ENCODE measurements around the gene CHST10.

CHST10 gene

DNA sequence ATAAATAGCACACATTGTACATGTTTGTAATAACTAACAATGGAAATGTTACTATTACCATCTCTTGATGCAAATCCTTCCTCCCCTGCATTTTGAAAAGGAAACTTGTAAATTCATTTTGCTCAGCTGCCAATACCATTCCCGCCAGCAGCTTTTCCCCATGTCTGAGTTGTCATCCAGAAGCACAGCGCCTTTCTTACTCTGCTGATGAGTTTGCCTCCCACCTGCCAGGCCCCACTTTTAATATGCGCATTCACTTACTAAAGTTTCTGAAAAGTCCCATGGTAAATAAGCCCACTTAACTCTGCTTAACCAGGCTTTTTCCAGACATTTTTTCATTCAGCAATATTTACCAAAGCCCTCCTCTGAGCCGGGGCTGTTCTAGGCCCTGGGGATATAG, 3.9 kb downstream of the CHST10 start:
- no peak for DNase-seq

DNA sequence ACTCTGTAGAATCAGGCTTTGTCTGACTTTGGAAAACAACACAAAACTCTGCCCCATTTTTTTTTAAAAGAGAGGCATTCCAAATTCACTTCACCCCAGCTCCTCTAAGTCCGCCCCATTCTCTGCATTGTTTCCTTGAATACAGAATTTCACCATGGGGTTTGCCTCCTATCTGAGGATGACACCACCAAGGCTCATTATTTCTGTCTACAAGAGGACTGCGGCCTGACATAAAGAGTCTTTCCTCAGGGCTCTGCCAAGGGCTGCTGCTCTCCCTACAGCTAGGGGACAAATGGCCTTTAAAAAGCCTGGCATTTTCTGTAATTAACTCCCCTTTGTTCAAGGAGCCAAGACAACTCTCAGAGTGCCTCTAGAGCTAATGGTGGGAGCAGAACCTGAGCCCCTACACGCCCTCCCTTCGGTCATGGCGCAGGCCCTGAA, 4.6 kb downstream of the CHST10 start:
- DNase-seq: no peak

DNA sequence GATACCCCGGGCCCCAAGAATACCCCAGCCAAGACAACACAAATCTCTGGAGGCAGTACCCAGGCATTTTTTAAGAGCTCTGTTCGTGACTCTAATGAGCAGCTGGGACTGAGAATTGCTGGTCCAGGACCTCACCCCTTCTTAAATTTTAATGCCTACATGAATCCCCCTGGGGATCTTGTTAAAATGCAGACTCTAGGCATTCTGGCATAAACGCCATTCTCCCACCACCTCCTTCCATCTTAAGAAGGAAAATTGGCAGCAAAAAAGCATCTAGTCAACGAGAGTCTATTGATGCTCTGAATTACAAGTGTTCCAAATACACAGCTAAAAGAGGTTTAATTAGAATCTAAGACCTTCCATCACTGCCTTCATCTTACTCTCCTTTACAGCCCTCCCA, 5.0 kb downstream of the CHST10 start:
- DNase-seq: no peak

DNA sequence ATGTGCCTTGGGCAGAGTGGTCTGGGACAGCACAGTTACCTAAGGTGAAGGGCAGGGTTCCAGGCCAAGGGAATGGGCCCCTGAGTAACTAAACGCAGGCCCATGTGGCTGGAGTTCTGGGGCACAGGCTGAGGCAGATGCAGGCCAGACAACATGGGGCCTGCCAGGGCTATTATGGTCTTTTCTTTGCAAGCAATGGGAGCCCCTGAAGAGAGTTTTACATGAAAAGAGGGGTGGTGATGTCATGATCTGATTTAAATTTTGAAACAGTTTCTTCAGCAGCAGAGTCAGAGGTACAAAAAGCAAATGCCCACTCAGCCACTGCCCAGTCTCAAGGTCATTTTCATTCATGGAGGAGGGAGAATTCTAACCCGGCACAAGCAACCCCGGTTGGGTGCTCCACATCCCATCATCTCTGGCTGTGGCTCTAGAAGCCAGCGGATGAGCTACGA, 5.6 kb downstream of the CHST10 start:
- no peak for DNase-seq

DNA sequence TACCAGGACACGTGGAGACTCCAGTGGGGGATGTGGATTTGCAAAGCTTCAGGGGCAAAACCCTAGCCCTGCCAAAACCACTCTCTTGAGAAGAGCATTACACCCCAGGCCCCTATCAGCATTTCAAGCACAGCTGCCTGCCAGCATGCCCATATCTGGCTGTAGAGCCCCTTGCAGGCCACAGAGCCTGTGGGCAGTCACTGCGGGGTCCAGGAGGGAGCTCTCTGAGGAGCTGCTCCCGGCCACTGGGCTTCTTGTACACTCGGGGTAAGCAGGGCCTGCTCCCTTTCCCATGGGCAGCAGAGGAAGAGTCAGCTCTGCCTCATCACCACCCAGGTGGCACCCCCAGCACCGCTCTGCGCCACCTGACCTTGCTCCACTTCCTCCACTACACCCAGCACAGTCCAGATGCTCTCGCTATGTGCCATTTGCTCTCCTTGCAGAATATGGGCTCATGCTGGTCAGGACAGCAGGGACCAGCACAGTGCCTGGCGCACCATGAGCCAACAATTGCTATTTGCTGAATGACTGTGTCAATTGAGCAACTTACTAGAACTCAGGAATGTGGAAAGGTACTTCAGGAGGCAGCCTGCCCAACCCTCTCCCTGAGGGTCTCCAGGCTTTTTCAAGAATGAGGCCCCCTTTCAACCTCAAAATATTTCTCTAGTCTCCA, 7.4 kb downstream of the CHST10 start:
- DNase-seq: no peak

DNA sequence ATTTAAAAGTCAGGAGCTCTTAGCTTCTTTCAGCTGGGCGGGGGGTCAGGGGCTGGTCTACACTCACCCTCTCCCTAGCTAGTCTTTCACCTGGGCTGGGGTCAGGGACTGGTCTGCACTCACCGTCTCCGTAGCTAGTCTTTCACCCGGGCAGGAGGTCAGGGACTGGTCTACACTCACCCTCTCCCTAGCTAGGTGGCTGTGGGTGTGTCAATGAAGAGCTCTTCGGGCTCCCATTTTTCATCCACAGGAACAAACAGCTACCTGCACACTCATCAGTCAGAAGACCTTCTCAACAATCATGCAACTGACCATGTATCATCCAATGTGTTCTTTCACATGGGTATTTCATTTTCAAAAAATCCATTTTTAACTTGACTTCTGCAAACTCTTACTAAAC, 8.0 kb downstream of the CHST10 start:
- no peak for DNase-seq

DNA sequence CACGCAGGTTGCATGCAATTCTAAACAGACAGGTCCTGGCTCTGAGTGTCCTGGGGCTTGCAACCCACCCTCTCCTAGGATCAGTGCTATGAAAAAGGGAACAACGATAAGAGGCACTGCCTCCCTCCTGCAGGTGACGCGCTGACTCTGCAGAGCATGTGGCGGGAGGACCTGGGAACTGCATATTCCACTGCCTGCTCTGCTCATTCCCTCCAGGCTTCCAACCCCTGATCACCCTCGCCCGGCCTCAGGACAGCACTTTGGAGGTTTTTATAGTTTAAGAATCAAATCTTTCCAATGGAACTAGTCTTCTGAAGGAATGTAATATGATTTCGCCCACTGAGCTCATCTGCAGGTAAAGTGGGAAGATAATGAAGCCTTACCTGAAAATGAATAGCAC, 8.5 kb downstream of the CHST10 start:
- no peak for DNase-seq

DNA sequence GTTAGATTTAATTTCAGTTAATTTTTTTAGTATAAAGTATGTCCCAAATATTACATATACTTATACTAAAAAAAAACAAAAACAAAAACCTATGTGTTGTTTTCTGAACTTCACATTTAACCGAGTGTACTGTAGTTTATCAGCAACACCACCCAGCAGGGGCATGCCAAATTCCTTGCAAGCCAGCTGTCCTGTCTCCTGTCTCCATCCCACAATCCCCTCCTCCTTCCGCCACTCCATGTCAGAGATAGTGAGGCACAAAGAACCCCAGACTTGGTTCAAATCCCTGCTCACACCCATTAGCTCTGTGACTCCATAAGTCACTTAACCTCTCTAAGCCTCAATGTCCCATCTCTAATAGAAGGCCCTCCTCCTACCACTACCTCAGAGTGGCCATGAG, 9.4 kb downstream of the CHST10 start:
- no peak for DNase-seq

DNA sequence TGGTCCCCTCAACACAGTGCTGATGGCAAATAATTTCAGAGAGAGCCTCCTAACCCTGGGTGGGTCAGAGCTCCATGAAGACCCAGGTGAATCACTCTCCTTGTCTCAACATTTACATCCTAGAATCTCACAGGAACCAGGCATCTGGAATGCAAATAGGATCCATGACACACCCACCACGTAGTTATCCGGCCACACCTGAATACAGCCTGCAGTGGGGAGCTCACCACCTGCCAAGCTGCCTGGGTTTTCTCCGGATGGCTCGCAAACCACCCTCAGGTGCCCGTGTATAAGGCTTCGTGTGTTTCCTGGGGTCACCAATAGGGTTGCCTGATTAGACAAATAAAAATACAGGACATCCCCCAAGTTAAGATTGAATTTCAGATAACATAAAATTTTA, 9.9 kb downstream of the CHST10 start:
- DNase-seq: no peak

DNA sequence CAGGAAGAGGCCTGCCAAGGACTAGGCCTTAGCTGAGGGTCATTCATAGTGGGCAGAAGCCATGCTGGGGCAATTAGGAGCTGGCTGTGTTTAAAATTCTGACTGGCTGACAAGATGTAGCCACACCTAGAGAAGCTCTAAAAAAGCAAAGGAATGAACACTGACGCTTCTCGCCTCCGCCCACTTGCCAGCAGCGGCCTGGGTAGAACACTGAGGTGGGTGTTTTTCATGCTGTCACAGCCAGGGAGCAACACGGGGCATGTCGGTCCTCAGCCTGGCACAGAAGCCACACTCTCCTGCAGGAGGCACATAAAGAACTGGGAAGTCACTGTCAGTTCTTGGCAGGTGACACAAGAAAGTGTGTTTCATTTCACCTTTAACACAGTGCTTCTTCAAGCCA, 10.4 kb downstream of the CHST10 start:
- no peak for DNase-seq

DNA sequence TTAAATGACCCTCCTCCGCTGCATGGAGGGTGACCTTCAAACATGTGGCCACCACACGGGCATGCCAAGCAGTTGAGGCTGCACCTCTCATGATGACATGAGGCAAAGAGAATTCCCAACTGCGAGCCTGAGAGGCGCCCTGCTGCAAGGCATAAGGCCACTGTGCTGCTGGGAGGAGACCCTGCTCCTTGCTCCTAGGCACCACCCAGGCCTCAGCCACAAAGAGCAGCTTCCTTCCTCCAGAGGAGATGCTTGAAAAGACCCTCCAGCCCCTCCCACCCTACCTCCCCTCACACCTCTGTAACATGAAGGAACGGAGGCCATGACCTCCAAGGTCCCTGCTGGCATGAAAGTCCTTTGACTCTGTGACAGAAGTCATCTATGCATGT, 11.4 kb downstream of the CHST10 start:
- no peak for DNase-seq

DNA sequence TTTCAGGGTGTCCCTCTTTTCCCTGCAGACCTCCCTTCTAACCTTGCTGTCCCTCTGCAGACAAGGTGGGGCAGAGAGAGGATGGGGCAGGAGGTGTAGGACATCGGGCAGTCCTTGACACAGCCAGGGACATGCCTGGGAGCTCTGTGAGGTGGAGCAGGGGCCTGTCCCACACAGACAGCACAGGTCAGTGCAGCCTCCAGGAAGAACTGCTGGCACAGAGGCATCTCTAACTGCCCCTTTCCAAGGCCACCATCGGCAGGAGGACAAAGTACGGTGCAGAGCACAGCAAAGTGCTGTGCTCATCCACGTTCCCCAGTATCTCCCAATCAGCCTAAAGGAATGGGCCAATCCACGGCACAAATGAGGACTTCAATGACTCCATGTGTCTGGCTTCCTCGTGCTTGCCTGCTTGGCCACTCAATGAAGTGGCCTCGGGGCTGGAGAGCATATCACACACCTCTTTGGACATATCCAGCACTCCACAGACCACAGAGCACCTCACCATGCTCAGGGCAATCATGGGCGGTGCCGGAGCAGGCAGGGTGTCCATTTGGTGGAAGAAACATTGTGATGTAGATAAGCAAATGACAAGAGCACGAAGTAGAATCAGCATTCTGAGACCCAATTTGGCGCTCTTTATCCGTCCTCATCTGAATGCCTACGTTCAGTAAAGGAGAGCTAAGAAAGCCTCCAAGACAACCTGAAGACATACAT, 11.9 kb downstream of the CHST10 start:
- DNase-seq: no peak

DNA sequence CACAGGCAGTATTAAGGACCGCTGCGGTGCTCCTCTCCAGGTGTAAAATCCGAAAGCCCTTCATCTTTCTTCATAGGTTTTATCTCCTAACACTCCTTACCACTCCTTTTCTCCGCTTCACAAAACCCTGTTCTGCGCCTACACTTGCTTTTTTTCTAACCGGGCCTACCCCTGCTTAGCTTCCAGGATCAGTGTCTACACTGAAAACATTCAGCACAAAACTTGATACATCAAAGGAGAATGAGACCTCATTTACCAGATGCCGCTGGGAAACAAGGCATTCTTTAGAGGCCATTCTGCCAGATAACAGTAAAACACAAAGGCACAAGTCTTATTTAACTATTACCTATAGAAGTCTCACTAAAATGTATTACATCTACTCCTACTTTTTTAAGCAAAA, 13.1 kb downstream of the CHST10 start:
- no peak for DNase-seq

DNA sequence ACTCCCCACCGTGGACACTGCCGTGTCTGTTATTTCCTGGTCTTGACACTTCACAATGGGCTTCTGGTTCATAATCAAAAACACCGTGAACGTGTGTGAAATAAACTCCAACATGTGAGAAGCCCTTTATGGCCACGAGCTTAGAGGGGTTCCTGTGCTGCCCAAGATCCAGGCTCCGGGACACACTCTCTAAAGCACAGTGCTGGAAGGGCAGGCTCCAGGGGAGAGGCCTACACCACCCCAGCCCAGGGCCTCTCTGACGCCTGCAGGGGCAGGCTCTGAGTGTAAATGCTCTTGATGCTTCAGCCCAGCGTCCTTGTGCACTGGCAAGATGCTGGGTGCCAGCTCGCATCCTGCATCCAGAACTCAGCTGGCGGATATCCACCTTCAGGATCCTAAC, 13.7 kb downstream of the CHST10 start:
- no peak for DNase-seq

DNA sequence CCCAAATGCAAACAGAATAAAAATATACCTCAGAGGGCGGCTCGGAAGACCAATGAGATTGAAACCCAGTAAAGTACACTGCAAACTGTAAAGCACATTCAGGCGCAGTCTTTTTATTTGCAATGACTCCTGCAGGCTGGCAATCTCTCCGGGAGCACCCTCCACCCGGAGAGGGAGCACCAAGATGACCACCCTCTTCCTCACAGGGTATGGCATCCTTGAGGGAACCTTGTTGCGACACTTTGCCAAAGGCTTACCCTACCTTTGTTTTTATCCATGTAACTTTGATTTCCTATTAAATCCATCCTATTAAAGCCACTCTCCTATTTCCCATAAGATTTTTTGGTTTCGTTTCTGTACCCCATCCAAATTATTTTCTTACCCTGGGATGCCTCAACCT, 16.2 kb downstream of the CHST10 start:
- DNase-seq: no peak

DNA sequence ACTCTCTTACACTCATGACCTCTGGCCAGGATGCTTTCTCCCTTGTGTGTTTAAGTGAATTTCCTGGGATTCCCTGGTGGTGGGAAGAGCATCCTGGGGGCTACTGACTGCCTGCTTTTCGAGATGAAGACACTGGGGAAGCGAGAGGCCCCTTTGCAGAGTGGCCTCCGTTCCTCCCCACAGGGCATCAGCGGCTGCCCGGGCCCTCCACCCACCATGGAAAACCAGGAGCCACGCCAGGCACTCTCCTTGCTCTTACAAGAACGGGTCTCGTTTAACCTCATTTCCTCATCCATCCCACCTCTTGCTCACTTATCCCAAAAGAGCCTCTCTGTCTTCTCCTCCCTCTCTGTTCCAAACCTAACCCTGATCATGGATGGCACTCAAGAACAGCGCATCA, 17.8 kb downstream of the CHST10 start:
- no peak for DNase-seq

DNA sequence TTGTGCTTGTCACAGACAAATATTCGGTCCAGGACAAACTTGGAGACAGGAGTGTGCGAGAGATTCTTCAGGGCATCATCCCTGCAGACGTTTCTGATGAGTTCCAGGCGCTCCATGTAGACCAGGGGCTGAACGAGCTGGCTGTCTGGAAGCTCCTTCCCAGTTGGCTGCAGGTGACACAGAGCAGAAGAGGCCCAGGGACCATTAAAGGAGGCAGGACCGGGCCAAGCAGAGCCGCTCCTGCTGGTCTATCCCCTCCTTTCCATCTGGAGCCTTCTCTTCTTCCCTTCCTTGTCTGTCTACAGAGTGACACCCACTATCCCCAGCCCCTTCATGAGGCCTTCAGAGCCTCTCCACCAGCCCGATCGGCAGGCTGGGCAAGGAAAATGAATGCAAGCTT, 19.5 kb downstream of the CHST10 start:
- no peak for DNase-seq

DNA sequence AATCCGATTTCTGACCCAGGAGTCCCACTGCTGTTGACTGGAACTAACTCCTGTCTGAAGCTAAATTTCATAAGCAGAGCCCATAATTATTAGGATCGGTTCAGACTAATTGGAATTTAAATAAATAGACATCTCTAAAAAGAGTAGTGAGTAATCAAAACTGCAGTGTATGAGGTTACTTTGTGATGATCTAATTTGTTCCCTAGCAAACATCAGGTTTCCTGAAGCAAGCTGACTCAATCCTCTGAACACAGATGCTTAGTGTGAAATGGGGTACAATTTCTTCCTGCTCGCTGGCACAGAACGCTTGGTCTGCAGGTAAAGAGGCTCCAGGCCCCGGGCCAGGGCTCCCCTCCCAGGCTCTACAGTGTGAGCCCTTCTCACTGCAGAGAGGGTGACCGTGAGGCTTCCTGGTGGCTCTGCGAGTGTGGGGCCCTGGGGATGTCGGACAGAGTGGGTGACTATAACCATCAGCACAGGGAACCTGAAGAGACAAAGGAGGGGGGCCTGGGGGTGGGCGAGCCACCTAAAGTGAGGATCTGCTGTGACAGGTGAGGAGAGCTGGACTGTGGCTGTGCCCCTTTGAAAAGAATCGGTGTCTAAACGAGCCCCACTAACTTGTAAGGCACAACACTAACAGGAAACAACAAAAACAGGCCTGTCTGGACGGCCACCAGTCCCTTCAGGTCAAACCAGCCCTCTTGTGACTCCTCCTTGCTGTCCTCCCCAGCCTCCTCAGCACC, 20.2 kb downstream of the CHST10 start:
- DNase-seq: no peak

DNA sequence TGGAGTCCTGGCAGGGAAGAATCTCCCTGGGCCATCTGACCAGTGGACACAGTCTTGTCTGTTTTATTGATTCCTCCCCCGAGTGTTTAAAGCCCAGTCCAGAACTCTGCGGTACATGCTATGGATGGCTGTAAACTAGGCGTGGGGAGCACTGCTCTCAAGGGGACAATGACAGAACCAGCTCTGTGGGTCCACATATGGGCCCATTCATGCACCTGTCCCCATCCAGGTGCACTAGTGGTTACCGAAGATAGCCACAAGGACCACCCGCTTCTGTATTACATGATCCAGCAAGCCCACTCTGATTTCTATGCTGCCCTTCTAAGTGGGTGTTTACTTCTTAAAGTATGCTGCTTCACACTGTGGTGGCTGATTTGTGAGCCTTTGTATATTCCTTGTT, 21.0 kb downstream of the CHST10 start:
- no peak for DNase-seq

DNA sequence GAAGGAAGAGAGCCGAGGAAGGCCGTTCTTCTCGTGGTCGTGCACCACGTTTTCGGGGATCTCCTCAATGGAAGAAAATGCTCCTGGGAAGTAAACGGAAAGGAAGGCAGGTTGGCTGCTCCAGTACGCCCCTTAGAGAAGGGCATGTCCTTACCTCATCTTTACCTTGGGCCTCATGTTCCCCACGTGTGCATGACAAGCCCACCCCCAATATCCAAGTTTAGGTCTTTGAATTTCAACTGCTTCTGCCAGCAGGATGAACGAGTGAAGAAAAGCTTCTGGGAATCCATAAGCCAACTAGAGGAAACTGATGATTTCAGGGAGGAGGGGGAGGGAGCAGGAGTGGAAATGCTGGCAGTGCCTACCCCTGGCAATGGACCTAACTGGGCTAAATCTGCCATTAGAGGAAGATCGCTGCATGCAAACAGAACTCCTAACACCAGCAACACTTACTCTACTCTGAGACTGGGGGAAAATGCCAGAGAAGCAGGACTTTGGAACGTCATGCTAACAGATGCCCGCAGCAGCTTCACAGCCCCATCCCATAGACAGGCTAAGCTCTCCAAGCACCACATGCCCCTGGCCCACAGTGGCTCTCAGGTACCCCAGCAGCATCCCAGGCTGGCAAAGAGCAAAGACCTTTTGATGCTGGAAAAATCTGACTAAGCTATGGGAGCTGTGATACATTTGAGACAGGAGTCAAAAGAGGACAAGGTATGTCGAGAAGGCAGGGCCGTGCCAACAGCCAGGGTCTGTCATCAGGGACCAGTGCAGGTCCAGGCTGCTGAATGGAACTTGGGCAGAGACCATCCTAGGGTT, 21.7 kb downstream of the CHST10 start:
- DNase-seq: no peak

DNA sequence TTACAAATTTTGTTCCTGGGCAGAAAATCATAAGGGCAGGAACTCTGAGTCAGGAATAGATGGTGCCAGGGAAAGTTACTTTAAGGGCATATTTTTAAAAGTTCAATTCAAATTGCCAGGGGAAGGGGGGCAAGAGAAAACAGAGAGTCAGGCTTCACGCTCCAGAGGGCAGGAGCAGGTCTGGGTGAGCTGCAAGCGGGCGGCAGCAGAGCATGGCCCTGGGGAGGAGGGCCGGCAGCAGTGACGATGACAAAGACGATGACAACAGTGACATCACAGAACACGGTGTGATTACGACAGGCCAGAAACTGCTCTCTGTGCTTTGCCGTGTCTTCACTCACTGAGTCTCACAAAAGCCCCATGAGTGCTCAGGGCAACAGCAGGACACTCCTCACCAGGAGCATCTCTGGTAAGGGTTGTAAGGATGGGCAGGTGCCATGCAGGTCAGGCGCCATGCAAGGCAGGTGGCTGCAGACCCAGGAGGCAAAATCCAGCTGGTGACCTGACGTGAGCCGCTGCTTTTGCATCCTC, 23.3 kb downstream of the CHST10 start:
- no peak for DNase-seq

DNA sequence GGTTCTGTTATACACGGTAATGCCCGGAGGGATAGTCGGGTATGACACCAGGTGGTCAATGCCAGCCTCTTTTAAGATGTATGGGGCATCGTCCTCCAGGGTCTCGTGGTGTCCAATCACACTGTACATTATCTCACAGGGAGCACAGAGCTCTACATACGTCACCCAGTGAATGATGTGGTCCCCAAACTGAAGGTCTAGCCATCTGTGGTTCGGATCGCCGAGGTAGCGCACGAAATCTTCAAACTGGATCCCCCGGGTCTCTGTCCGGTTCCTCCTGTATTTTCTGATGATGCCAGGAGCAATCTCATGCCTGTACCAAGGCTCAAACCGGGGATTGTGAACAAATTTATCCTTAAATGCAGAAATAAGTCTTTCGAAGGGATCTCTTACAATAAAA, 24.1 kb downstream of the CHST10 start:
- no peak for DNase-seq

DNA sequence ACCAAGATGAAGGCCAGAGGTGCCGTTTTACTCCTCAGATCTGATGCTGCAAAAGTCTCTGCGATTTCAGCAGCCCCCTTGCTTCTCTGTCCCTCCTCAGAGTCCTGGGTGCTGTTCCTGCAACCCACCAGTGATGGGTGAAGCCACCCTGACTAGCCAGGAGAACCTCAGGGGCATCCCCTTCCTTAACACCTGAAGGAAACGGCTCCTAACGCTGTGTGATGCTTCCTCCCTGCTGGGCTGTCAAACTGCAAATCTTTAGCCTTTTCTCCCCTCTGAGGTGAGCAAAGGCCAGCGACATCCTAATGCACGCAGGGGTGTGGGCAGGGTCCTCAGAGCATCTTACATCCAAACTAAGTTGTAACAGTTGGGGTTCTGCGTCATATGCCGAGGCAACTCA, 24.8 kb downstream of the CHST10 start:
- no peak for DNase-seq

Data from hematopoietic multipotent progenitor cell treated with erythropoietin and hydrocortisone succinate and interleukin-3 and kit ligand, for 8 days (in vitro differentiated cells).